Measurements from ENCODE around the gene ALLC.

The ALLC gene

DNA sequence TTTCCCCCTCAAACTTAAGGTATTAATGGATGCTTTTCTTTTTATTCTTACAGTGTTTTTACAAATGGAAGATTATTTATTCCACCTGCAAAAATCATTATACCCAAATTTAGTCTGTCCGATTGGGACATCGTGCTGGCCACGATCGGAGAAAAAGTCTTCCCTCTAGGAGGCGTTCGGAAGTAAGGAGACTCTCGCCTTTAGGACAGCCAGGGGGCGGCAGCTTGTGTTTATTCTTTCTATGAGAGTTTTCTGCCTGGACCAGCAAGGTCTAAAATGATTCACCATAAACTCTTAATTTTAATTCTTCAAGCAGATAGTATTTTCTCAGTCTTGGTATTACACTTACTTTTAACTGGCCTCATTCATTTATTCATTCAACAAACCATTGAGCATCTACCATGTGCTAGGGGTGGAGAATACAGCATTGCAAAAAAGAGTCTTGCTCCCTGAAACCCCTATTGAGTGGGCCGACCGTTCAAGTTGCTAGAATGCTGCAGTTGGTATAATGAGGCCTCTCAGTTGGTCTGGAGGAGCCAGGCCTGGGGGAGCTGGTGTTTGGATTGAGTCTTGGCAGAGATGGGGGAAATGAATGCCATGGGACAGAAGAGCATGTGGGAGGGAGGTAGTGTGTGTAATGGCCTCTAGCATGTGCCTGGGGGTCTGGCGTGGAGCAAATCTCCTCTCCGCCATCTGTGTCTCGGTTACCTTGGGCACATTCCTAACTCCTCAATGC, 84.0 kb downstream of the ALLC start:
- no peak overlapping the region for H3K4me3 ChIP-seq (replicated peaks; ENCODE audit: low read depth, low read length)
- TF ChIP-seq, protein P1, sequence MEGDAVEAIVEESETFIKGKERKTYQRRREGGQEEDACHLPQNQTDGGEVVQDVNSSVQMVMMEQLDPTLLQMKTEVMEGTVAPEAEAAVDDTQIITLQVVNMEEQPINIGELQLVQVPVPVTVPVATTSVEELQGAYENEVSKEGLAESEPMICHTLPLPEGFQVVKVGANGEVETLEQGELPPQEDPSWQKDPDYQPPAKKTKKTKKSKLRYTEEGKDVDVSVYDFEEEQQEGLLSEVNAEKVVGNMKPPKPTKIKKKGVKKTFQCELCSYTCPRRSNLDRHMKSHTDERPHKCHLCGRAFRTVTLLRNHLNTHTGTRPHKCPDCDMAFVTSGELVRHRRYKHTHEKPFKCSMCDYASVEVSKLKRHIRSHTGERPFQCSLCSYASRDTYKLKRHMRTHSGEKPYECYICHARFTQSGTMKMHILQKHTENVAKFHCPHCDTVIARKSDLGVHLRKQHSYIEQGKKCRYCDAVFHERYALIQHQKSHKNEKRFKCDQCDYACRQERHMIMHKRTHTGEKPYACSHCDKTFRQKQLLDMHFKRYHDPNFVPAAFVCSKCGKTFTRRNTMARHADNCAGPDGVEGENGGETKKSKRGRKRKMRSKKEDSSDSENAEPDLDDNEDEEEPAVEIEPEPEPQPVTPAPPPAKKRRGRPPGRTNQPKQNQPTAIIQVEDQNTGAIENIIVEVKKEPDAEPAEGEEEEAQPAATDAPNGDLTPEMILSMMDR (IDR thresholded peaks at IDR 0.05; ENCODE audit: low read length, missing control alignments), result no peak
- no peak for DNase-seq (ENCODE audit: low read depth)

DNA sequence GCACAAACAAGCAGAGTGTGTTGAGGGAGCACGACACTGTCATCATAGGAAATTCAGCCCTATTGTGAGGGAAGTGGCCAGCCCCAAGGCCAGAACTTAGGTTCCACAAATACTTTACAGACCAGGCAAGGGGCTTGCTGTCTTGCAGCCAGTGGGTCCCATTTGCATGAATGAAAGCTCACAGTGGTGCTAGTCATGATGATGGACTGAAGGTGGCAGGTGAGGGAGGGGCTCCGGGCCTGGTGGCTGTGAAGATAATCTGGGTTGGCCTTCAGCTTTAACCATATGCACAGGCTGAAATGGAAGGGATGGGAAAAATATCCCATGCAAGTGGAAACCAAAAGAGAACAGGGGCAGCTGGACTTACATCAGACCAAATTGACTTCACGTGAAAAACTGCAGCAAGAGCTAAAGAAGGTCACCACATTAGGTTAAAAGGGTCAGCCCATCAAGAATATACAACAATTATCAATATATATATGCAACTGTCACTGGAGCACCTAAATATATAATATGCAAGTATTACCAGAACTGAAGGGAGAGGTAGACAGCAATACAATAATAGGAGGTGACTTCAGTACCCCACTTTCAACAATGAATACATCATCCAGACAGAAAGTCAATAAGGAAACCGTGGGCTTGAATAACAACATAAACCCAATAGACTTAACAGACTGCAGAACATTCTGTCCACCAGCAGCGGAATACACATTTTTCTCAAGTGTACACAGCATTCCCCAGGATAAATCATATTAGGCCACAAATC, 84.9 kb downstream of the ALLC start:
- no peak for DNase-seq (ENCODE audit: low read depth)
- H3K4me3 ChIP-seq (replicated peaks; ENCODE audit: low read depth, low read length), result no peak overlapping the region

DNA sequence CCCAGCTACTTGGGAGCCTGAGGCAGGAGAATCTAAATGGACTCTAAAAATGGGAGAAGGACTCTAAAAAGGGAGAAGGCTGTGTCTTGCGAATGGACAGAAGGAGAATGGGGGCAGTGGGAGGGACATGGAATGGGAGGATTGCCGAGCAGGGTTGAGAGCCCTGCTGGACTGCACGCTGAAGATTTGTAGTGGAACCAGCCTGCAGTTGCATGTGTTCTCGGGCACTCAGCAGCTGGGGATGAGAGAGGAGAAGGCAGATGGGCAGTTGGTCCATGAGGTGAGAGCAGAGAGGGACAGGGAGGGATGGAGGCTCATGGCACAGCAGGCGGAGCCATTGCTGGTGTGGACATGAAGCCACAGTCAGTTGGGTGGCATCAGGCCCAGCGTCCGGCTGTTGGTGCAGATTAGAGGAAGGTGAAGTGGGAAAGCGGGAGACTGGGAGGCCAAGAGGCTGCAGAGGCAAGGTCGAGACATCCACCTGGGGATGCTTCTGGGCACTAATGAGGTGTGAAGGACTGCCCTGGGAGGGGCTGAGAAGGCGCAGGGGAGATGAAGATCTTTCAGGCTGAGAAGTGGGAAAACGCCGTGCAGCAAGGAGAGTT, 86.1 kb downstream of the ALLC start:
- H3K4me3 ChIP-seq (replicated peaks; ENCODE audit: low read depth, low read length), result no peak overlapping the region
- no peak for DNase-seq (ENCODE audit: low read depth)
- TF ChIP-seq, protein P1 (IDR thresholded peaks at IDR 0.05; ENCODE audit: low read length, missing control alignments), result no peak

More for the DNA sequence above, 84.9 kb downstream of the ALLC start:
- TF ChIP-seq, protein P1 (IDR thresholded peaks at IDR 0.05; ENCODE audit: low read length, missing control alignments), result no peak

DNA sequence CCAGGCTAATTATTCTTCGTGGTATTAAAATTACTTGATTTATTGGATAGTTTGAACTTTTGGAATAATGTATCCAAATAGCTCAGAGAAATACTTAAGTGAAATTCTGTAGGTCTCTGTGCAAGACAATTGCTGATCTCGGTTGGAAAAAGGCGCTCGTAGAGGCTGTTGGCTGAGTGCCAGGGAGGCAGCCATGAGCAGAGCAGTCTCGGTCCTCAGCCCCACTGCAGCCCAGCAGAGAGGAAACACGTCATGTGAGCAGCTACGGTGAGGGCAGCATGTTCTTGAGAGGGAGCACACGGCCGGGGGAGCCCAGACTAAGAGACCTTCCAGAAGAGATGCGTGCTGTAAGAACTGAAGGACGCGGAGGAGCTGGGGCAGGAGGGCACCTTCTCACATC, 87.9 kb downstream of the ALLC start:
- no peak for DNase-seq (ENCODE audit: low read depth)
- TF ChIP-seq, protein P1 (IDR thresholded peaks at IDR 0.05; ENCODE audit: low read length, missing control alignments), result no peak
- no peak overlapping the region for H3K4me3 ChIP-seq (replicated peaks; ENCODE audit: low read depth, low read length)

- DNase-seq (ENCODE audit: low read depth), result no peak
- H3K4me3 ChIP-seq (replicated peaks; ENCODE audit: low read depth, low read length), result no peak overlapping the region
- TF ChIP-seq, protein P1 (IDR thresholded peaks at IDR 0.05; ENCODE audit: low read length, missing control alignments), result no peak
Observed at GRCh38 chr2:3747032-3747654, 89.1 kb downstream of the ALLC start.

- TF ChIP-seq, protein P1 (IDR thresholded peaks at IDR 0.05; ENCODE audit: low read length, missing control alignments), result no peak
Observed at GRCh38 chr2:3747826-3748225, 89.8 kb downstream of the ALLC start.

More at GRCh38 chr2:3747826-3748225, 89.8 kb downstream of the ALLC start:
- DNase-seq (ENCODE audit: low read depth), result no peak
- H3K4me3 ChIP-seq (replicated peaks; ENCODE audit: low read depth, low read length), result no peak overlapping the region

Measured in fibroblast of pulmonary artery (primary cell).